CD8-positive, alpha-beta memory T cell (primary cell): ENCODE results near the gene LCMT1. TPM values are rescaled to one million over a fixed set of nuclear protein-coding genes. Genes with fewer than 3 reads are reported as not detected.
"Not testable (repeated sequence)": the region's sequence is repeated elsewhere in the genome, so short reads cannot be mapped to it uniquely, and the experiment has no call there.

ENCODE experiments used
- CTCF ChIA-PET: fragments of 350-600 bp; sonication (Branson Sonifier 250); formaldehyde crosslinking; loops from one replicate; lab custom pipeline; 2021; ENCODE audit warnings: antibody characterized with exemption; lab: Charles Lee
- POLR2A ChIA-PET: fragments of 350-600 bp; sonication (Branson Sonifier 250); formaldehyde crosslinking; loops from one replicate; lab custom pipeline; 2021; ENCODE audit warnings: antibody characterized with exemption; lab: Charles Lee
- DNase-seq, 5 donors: peaks; one replicate each; pipeline versions ENCODE4 v3.0.0 to v3.0.0-alpha.2; 2020 to 2022; ENCODE audit warnings: mixed read lengths in 1 of 5
- H3K27ac ChIP-seq: one replicate; pipeline ENCODE4 v1.7.0; 2013; ENCODE audit warnings: low read depth, mild to moderate bottlenecking, low read length, moderate library complexity
- H3K27me3 ChIP-seq: 2 replicates; pipeline ENCODE4 v1.7.0; 2013; ENCODE audit warnings: low read length, mild to moderate bottlenecking; ENCODE audit not compliant: insufficient read depth, poor library complexity, severe bottlenecking
- H3K36me3 ChIP-seq: 2 replicates; pipeline ENCODE4 v1.7.0; 2013; ENCODE audit warnings: mild to moderate bottlenecking, low read length, moderate library complexity; ENCODE audit not compliant: insufficient read depth
- H3K4me1 ChIP-seq: 2 replicates; pipeline ENCODE4 v1.7.0; 2013; ENCODE audit warnings: mild to moderate bottlenecking, low read length, moderate library complexity; ENCODE audit not compliant: insufficient read depth
- H3K4me3 ChIP-seq: 2 replicates; pipeline ENCODE4 v1.7.0; 2013; ENCODE audit warnings: mild to moderate bottlenecking, low read length
- H3K9me3 ChIP-seq: 2 replicates; pipeline ENCODE4 v1.7.0; 2013; ENCODE audit warnings: mild to moderate bottlenecking, low read length
- H3K27ac Mint-ChIP-seq, 8 donors: one replicate each; pipeline ENCODE4 v1.8.0; 2020 to 2021; ENCODE audit warnings: mixed read lengths in 8 of 8, mild to moderate bottlenecking in 6 of 8, inconsistent platforms in 3 of 8, moderate library complexity in 3 of 8
- H3K27me3 Mint-ChIP-seq, 2 donors: one replicate each; pipeline ENCODE4 v1.8.0; 2020 to 2021; ENCODE audit warnings: mixed read lengths in 2 of 2, mild to moderate bottlenecking in 1 of 2, moderate library complexity in 1 of 2
- H3K36me3 Mint-ChIP-seq, 3 donors: one replicate each; pipeline ENCODE4 v1.8.0; 2020 to 2021; ENCODE audit warnings: mixed read lengths in 3 of 3, inconsistent platforms in 1 of 3, mild to moderate bottlenecking in 1 of 3
- H3K4me1 Mint-ChIP-seq, 3 donors: one replicate each; pipeline ENCODE4 v1.8.0; 2020 to 2021; ENCODE audit warnings: mixed read lengths in 3 of 3, inconsistent platforms in 1 of 3, mild to moderate bottlenecking in 1 of 3
- H3K4me3 Mint-ChIP-seq, 7 donors: one replicate each; pipeline ENCODE4 v1.8.0; 2020 to 2021; ENCODE audit warnings: mixed read lengths in 7 of 7, mild to moderate bottlenecking in 6 of 7, moderate library complexity in 4 of 7, inconsistent platforms in 2 of 7
- H3K9me3 Mint-ChIP-seq, 5 donors: one replicate each; pipeline ENCODE4 v1.8.0; 2020 to 2022; ENCODE audit warnings: mixed read lengths in 5 of 5, mild to moderate bottlenecking in 3 of 5, moderate library complexity in 2 of 5, inconsistent platforms in 1 of 5
- polyA plus RNA-seq: library from polyadenylated mRNA; unstranded; fragments of 300-500 nt; fragmentation: Illumina TruSeq; gene quantifications from one replicate; pipeline ENCODE4 v1.2.3, GENCODE V29; 2021
- total RNA-seq, 2 experiments: library from RNA; stranded (reverse); gene quantifications; one replicate each; pipeline ENCODE4 v1.2.3, GENCODE V29; 2021

The LCMT1 gene
- total and polyA plus RNA-seq, 3 experiments from 2014 or later, result 43.6 to 54.3 (median 43.8) TPM

- Histone ChIP-seq H3K4me1 (no peaks in the 10 kb centered on the region), H3K27me3 (no peaks in the 10 kb centered on the region), H3K36me3 (peaks cover 37% of the 10 kb centered on the region), H3K4me3 (no peak overlapping the region), H3K9me3 (no peaks in the 10 kb centered on the region), H3K27ac (no peak overlapping the region)
- no peaks in the 10 kb centered on the region for H3K9me3 Mint-ChIP-seq
- no peaks in the 10 kb centered on the region for H3K27me3 Mint-ChIP-seq
- H3K36me3 Mint-ChIP-seq, result peaks cover 11 to 71% (median 30%) of the 10 kb centered on the region in 3 donors
- H3K4me3 Mint-ChIP-seq, result no peak overlapping the region
- H3K27ac Mint-ChIP-seq, result no peak overlapping the region
- H3K4me1 Mint-ChIP-seq, result no peaks in the 10 kb centered on the region
- DNase-seq, result no peak
- CTCF ChIA-PET, result no interaction called here
- POLR2A ChIA-PET, result no interaction called here
Measured at GRCh38 chr16:25172831-25173230, 61.3 kb downstream of the LCMT1 start.

- Histone ChIP-seq H3K36me3 (peaks cover 25% of the 10 kb centered on the region), H3K9me3 (no peaks in the 10 kb centered on the region), H3K4me1 (no peaks in the 10 kb centered on the region), H3K27ac (no peak overlapping the region), H3K27me3 (no peaks in the 10 kb centered on the region), H3K4me3 (no peak overlapping the region)
- Mint-ChIP-seq H3K4me1 (no peaks in the 10 kb centered on the region), H3K36me3 (peaks cover 7 to 71% (median 38%) of the 10 kb centered on the region in 3 donors), H3K9me3 (no peaks in the 10 kb centered on the region), H3K27ac (no peak overlapping the region), H3K4me3 (no peak overlapping the region), H3K27me3 (no peaks in the 10 kb centered on the region)
- POLR2A ChIA-PET, result no interaction called here
- DNase-seq, result no peak
- CTCF ChIA-PET, result no interaction called here
Measured at GRCh38 chr16:25174285-25174684, 62.7 kb downstream of the LCMT1 start.

- POLR2A ChIA-PET, result interaction anchor here (0.6 kb wide), 1 partner anchor 384 kb away, joined by 3 read pairs; no protein-coding TSS in a partner anchor
- Histone ChIP-seq H3K36me3 (peaks cover 13% of the 10 kb centered on the region), H3K27ac (no peak overlapping the region), H3K4me1 (no peaks in the 10 kb centered on the region), H3K4me3 (no peak overlapping the region), H3K9me3 (no peaks in the 10 kb centered on the region), H3K27me3 (no peaks in the 10 kb centered on the region)
- peak overlapping the region in 1 of 8 donors; percentile 54 for H3K27ac Mint-ChIP-seq
- CTCF ChIA-PET, result no interaction called here
- no peaks in the 10 kb centered on the region for H3K9me3 Mint-ChIP-seq
- no peaks in the 10 kb centered on the region for H3K27me3 Mint-ChIP-seq
- no peak overlapping the region for H3K4me3 Mint-ChIP-seq
- peaks cover 0 to 60% (median 28%) of the 10 kb centered on the region in 3 donors for H3K36me3 Mint-ChIP-seq
- H3K4me1 Mint-ChIP-seq, result peaks cover under 1 to 2% (median 1%) of the 10 kb centered on the region in 3 donors
- no peak for DNase-seq
Measured at GRCh38 chr16:25176136-25176535, 64.6 kb downstream of the LCMT1 start.

GRCh38 chr16:25177512-25177830 is 65.9 kb downstream of the LCMT1 start:
- Mint-ChIP-seq H3K9me3 (no peaks in the 10 kb centered on the region), H3K36me3 (peaks cover 0 to 52% (median 26%) of the 10 kb centered on the region in 3 donors), H3K4me3 (no peak overlapping the region), H3K4me1 (peaks cover 6 to 14% (median 13%) of the 10 kb centered on the region in 3 donors), H3K27me3 (no peaks in the 10 kb centered on the region), H3K27ac (no peak overlapping the region)
- Histone ChIP-seq H3K9me3 (no peaks in the 10 kb centered on the region), H3K27ac (no peak overlapping the region), H3K36me3 (peaks cover 5% of the 10 kb centered on the region), H3K4me1 (no peaks in the 10 kb centered on the region), H3K27me3 (no peaks in the 10 kb centered on the region), H3K4me3 (no peak overlapping the region)
- POLR2A ChIA-PET, result no interaction called here
- CTCF ChIA-PET, result no interaction called here
- no peak for DNase-seq

GRCh38 chr16:25177831-25178688 is 66.5 kb downstream of the LCMT1 start:
- H3K27ac Mint-ChIP-seq, result peak overlapping the region in 2 of 8 donors; percentile 24 to 31
- H3K4me1 Mint-ChIP-seq, result peaks cover 6 to 14% (median 13%) of the 10 kb centered on the region in 3 donors
- Histone ChIP-seq H3K4me3 (no peak overlapping the region), H3K27ac (no peak overlapping the region), H3K36me3 (no peaks in the 10 kb centered on the region), H3K27me3 (no peaks in the 10 kb centered on the region), H3K4me1 (no peaks in the 10 kb centered on the region), H3K9me3 (no peaks in the 10 kb centered on the region)
- DNase-seq, result no peak
- no peaks in the 10 kb centered on the region for H3K27me3 Mint-ChIP-seq
- H3K4me3 Mint-ChIP-seq, result no peak overlapping the region
- peaks cover 0 to 46% (median 23%) of the 10 kb centered on the region in 3 donors for H3K36me3 Mint-ChIP-seq
- POLR2A ChIA-PET, result no interaction called here
- no peaks in the 10 kb centered on the region for H3K9me3 Mint-ChIP-seq
- CTCF ChIA-PET, result no interaction called here

DNA sequence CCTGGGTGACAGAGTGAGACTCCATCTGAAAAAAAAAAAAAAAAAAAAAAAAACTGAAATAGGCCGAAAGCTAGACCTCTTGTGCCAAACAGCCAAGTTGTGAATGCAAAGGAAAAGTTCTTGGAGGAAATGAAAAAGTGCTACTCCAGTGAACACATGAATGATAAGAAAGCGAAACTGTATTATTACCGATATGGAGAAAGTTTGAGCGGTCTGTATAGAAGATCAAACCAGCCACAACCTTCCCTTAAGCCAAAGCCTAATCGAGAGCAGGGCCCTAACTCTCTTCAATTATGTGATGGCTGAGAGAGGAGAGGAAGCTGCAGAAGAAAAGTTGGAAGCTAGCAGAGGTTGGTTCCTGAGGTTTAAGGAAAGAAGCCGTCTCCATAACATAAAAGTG is 69.7 kb downstream of the LCMT1 start:
- H3K9me3 ChIP-seq, H3K4me3 ChIP-seq, POLR2A ChIA-PET, H3K4me1 ChIP-seq, H3K27ac ChIP-seq, H3K9me3 Mint-ChIP-seq, H3K27me3 ChIP-seq, DNase-seq, H3K36me3 ChIP-seq, H3K27me3 Mint-ChIP-seq: not testable (repeated sequence)
- H3K4me1 Mint-ChIP-seq, result peaks cover 6 to 14% (median 13%) of the 10 kb centered on the region in 3 donors
- CTCF ChIA-PET, result interaction anchor here (0.9 to 1.4 kb wide), 2 partner anchors 44 to 52 kb away, joined by 3 read pairs; no protein-coding TSS in a partner anchor
- H3K4me3 Mint-ChIP-seq, result peak overlapping the region in 6 of 7 donors; percentile 38 to 88 (median 65)
- peak overlapping the region; percentile 3 to 89 (median 76) for H3K27ac Mint-ChIP-seq
- peaks cover 0 to 23% (median 12%) of the 10 kb centered on the region in 3 donors for H3K36me3 Mint-ChIP-seq

- H3K9me3 ChIP-seq, result no peaks in the 10 kb centered on the region
- peaks cover 0 to 2% (median 0%) of the 10 kb centered on the region in 3 donors for H3K36me3 Mint-ChIP-seq
- H3K27ac ChIP-seq, result no peak overlapping the region
- no peaks in the 10 kb centered on the region for H3K27me3 ChIP-seq
- H3K9me3 Mint-ChIP-seq, result peaks cover 0 to 2% (median 0%) of the 10 kb centered on the region in 5 donors
- H3K4me3 Mint-ChIP-seq, result no peak overlapping the region
- CTCF ChIA-PET, result interaction anchor here (0.9 kb wide), 1 partner anchor 41 kb away, joined by 4 read pairs; no protein-coding TSS in a partner anchor
- no peaks in the 10 kb centered on the region for H3K4me1 ChIP-seq
- POLR2A ChIA-PET, result no interaction called here
- no peak for DNase-seq
- no peak overlapping the region for H3K27ac Mint-ChIP-seq
- no peak overlapping the region for H3K4me3 ChIP-seq
- no peaks in the 10 kb centered on the region for H3K36me3 ChIP-seq
- H3K4me1 Mint-ChIP-seq, result peaks cover 6 to 14% (median 13%) of the 10 kb centered on the region in 3 donors
- no peaks in the 10 kb centered on the region for H3K27me3 Mint-ChIP-seq
Measured at GRCh38 chr16:25184771-25185170, 73.2 kb downstream of the LCMT1 start.

DNA sequence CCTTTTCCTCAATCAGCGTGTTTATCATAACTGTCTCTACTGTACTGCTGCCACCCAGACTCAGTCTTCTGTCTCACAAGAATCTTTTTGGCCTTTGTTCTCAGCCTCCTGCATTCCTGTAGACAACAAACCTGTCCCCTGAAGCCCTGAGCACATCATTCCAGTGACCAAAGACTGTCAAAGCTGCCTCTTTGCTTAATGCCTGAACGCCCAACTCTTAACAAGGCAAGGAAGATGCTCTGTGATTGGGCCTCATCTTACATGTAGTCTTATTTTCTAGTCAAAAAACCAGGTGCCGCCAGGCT is 75.9 kb downstream of the LCMT1 start:
- H3K9me3 ChIP-seq, result no peaks in the 10 kb centered on the region
- H3K27me3 ChIP-seq, result no peaks in the 10 kb centered on the region
- ChIA-PET CTCF (interaction anchor here (1.3 kb wide), 1 partner anchor 38 kb away, joined by 4 read pairs; no protein-coding TSS in a partner anchor), POLR2A (no interaction called here)
- no peaks in the 10 kb centered on the region for H3K4me1 ChIP-seq
- no peak overlapping the region for H3K4me3 ChIP-seq
- no peak overlapping the region for H3K27ac ChIP-seq
- DNase-seq, result no peak
- H3K4me3 Mint-ChIP-seq, result no peak overlapping the region
- no peak overlapping the region for H3K27ac Mint-ChIP-seq
- peaks cover 0 to 2% (median 0%) of the 10 kb centered on the region in 5 donors for H3K9me3 Mint-ChIP-seq
- H3K27me3 Mint-ChIP-seq, result no peaks in the 10 kb centered on the region
- peaks cover 0 to 2% (median 0%) of the 10 kb centered on the region in 3 donors for H3K36me3 Mint-ChIP-seq
- no peaks in the 10 kb centered on the region for H3K4me1 Mint-ChIP-seq
- no peaks in the 10 kb centered on the region for H3K36me3 ChIP-seq
